ENCODE results near the gene ST3GAL2.
"Not testable (repeated sequence)": the region's sequence is repeated elsewhere in the genome, so short reads cannot be mapped to it uniquely, and the experiment has no call there.

The ST3GAL2 gene

DNA sequence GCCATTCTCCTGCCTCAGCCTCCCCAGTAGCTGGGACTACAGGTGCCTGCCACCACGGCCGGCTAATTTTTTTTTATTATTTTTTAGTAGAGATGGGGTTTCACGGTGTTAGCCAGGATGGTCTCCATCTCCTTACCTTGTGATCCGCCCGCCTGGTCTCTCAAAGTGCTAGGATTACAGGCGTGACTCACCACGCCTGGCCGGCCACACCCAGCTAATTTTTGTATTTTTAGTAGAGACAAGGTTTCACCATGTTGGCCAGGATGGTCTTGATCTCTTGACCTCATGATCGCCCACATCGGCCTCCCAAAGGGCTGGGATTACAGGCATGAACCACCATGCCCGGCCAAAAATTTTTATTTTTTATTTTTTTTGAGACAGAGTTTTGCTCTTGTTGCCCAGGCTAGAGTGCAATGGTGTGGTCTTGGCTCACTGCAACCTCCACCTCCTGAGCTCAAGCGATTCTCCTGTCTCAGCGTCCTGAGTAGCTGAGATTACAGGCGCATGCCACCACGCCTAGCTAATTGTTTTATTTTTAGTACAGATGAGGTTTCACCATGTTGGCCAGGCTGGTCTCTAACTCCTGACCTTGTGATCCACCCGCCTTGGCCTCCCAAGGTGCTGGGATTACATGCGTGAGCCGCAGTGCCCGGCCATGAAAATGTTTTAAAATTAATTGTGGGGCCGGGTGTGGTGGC lies 52.5 kb downstream of the ST3GAL2 start:
- DNase-seq (ENCODE audit: low spot score): not testable (repeated sequence)

- no peak for DNase-seq (ENCODE audit: low spot score)
Measured at GRCh38 chr16:70383421-70383960, 55.4 kb downstream of the ST3GAL2 start.

- DNase-seq (ENCODE audit: low spot score): no peak
Measured at GRCh38 chr16:70381604-70382342, 57.1 kb downstream of the ST3GAL2 start.

- DNase-seq (ENCODE audit: low spot score): peak; percentile 98
Measured at GRCh38 chr16:70380919-70381603, 57.8 kb downstream of the ST3GAL2 start.

DNA sequence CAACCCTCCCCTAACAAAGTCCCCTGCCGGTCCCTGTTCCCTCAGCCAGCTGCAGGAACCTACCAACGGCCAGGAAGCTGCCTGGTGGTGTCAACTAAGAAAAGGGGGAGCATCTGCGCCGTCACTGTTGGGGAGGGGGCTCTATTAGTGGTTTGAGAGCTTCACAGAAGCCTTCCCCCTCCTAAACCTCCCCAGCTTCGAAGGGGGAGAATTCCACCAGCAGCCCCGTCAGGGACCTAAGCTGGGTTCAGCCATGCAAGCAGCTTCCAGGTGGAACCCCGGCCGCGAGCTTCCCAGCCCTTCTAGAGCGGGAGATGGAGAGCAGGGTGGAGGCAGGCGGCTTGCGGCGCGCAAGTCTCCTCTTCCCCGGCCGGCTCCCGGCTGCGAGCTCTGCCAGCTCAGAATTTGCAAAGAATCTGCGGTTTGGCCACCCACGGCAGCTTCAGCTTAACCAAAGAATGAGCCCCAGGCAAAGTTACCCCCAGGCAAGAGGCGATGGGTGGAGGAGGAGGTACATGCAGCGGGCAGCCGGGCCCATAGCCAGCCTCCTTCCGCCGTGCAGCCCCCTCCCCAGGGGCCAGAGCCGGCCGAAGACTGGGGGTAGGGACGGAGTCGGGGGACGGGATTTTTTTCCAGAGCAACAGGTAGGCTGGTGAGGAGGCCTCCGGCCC lies 58.5 kb downstream of the ST3GAL2 start:
- DNase-seq (ENCODE audit: low spot score): peak; percentile 86

DNA sequence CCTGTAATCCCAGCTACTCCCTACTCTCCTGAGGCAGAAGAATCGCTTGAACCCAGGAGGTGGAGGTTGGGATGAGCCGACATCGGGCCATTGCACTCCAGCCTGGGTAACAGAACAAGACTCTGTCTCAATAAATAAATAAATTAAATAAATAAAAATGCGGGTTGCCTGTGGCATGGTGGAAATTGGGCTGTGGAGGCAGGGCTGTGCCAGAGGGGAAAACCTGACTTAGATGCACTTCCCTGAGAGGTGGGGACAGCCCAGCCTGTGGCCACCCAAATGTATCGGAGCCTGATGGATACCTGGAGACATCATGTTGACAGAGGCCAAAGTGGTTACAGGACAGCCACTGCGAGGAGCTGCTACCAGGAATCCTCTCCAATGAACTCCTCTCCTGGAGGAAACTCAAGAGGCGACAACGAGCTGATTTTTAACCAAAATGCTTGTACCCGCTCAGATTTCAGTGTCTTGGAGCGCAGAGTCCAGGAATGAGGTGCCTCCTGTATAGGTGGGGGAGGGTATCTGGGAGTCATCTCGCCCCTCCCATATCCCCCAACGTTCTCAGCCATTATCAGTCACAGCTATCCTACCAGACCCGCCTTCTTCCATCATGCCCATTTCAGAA lies 59.9 kb downstream of the ST3GAL2 start:
- no peak for DNase-seq (ENCODE audit: low spot score)

DNA sequence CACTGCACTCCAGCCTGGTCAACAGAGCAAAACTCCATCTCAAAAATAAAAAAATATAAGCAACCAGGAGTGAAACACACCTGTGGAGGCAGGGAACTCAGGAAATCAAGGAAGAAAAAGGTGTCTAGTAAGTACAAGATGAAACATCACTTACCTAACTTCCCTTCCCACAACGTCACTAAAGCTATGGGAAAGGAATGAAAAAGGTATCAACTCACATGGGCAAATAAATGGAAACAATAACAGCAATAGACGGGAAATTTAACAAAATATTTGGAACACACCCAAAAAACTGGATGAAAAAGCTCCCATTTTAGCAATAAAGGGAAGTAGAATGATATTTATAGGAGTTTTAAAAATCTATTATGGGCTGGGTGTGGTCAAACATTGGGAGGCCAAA lies 61.1 kb downstream of the ST3GAL2 start:
- no peak for DNase-seq (ENCODE audit: low spot score)

DNA sequence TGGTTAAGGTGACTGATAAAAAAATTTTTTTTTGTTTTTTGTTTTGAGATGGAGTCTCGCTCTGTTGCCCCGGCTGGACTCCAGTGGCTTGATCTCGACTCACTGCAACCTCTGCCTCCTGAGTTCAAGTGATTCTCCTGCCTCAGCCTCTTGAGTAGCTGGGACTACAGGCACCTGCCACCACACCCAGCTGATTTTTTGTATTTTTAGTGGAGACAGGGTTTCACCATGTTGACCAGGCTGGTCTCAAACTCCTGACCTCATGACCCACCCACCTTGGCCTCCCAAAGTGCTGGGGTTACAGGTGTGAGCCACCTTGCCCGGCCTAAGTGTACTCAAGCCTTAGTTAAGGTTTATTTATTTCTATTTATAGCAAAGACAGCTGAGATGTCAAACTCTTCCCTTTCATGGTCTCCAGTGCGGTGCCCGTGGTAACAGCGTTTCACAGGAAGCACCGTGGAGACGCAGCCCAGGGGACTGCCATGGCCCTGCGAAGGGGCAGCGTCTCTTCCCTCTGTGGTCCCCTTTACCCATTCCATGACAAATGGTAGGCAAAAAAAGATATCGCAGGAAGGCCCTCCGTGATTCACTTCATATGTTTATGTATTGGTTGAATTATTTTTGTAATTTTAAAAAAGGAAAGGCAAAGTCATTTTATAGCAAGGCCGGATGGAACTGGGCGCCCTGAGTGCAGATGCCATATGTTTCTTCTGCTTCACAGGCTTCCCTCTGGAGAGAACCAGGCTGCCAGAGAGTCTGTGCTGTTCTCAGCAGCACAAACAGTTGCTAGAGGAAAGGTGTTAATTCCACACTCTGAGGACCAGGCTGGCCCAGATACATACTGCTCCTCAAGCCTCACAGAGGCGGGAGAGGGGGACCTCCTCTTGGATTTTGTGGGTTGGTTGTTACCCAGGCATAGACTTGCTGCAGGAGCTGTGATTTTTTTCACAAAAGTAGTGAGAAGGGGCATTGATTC lies 63.0 kb downstream of the ST3GAL2 start:
- DNase-seq (ENCODE audit: low spot score): no peak

DNA sequence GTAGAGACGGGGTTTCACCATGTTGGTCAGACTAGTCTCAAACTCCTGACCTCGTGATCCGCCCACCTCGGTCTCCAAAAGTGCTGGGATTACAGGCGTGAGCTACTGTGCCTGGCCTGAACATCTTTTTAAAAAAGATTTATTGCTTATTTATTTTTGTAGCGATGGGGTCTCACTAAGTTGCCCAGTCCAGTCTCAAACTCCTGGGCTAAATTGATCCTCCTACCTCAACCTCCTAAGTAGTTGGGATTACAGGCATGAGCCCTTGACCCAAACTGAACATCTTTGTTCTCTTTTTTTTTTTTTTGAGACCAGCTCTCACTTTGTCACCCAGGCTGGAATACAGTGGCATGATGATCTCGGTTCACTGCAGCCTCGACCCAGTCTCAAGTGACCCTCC lies 64.7 kb downstream of the ST3GAL2 start:
- no peak for DNase-seq (ENCODE audit: low spot score)

GRCh38 chr16:70372921-70373728 lies 65.8 kb downstream of the ST3GAL2 start:
- DNase-seq (ENCODE audit: low spot score): no peak

DNA sequence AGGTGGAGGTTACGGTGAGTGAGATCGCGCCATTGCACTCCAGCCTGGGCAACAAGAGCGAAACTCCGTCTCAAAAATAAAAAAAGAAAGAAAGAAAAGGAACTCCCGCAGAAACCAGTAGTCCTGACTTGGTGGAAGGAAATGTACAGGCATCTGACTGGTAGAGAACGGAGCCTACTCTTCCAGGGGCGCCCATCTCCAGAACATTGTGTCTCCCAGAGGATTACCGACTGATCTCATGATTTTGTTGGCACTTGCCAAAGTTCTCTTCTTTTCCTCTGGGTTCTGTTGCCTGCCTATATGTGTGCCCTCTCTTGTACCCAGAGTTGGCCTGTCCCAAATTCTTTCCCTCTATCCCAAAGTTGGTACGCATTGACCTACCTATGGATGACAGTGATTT lies 68.0 kb downstream of the ST3GAL2 start:
- DNase-seq (ENCODE audit: low spot score): no peak

DNA sequence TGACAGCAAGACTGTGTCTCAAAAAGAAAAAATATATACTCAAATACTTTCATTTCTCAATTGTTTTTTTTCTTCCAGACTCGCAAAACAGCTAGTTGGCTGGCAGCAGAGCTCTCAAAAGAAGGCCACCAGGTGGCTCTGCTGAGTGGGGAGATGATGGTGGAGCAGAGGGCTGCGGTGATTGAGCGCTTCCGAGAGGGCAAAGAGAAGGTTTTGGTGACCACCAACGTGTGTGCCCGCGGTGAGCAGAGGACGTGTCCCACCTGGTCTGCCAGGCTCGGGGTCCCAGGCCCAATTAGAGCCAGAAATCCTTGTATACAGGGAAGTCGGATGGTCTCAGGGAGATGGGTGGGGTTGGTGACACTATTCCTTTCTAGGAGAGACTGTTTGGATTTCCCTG lies 68.8 kb downstream of the ST3GAL2 start:
- DNase-seq (ENCODE audit: low spot score): peak; percentile 20

GRCh38 chr16:70364399-70364798 lies 74.5 kb downstream of the ST3GAL2 start:
- DNase-seq (ENCODE audit: low spot score): no peak

- DNase-seq (ENCODE audit: low spot score): no peak
Measured at GRCh38 chr16:70359552-70359951, 79.3 kb downstream of the ST3GAL2 start.

DNA sequence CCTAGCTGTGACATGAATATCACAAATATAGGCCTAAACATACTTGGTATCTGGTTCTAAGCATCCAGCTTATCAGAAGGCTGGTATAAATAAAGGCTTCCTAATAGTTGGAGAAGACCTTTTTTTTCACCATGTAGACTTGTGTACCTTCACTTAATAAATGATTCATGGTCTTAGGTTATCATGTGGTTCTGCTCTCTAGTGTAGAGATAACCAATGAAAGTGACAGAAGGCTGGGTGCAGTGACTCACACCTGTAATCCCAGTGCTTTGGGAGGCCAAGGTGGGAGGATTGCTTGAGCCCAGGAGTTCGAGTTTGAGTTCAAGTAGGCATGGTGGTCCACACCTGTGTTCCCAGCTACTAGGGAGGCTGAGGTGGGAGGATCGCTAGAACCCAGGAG lies 89.1 kb downstream of the ST3GAL2 start:
- DNase-seq (ENCODE audit: low spot score): peak; percentile 46

- DNase-seq (ENCODE audit: low spot score): no peak
Measured at GRCh38 chr16:70348991-70349390, 89.9 kb downstream of the ST3GAL2 start.

DNA sequence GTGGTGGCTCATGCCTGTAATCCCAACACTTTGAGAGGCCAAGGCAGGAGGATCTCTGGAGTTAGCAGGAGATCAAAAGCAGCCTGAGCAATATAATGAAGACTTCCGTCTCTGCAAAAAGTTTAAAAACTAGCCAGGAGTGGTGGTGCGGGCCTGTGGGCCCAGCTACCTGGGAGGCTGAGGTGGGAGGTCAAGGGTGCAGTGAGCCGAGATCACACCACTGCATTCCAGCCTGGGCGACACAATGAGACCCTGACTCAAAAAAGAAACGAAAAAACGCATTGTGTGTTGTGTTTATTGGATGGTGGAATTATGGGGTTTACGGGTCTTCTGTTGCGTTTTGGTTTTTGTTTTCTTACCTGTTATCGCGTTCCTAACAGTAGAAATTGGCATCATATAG lies 93.1 kb downstream of the ST3GAL2 start:
- DNase-seq (ENCODE audit: low spot score): no peak

GRCh38 chr16:70342016-70342415 lies 96.9 kb downstream of the ST3GAL2 start:
- no peak for DNase-seq (ENCODE audit: low spot score)

- no peak for DNase-seq (ENCODE audit: low spot score)
Measured at GRCh38 chr16:70341600-70341999, 97.3 kb downstream of the ST3GAL2 start.

DNA sequence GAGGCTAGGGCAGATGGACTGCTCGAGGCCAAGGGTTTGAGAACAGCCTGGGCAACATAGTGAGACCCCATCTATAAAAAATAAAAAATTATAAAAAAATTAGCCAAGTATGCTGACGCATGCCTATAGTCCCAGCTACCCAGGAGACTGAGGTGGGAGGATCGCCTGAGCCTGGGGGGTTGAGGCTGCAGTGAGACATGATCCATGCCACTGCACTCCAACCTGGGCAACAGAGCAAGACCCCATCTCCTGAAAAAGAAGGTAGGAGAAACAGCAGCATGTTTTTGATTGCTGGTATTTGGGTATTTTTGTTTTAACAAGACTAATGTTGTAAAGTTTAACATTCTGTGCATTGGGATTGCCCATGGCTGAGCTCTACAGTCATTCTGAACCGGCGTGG lies 101.1 kb downstream of the ST3GAL2 start:
- DNase-seq (ENCODE audit: low spot score): no peak

All from kidney tubule cell (primary cell).